Transverse colon (tissue), 4 donors: ENCODE data around the gene SVIL. TPM values are rescaled to one million over a fixed set of nuclear protein-coding genes. Genes with fewer than 3 reads are reported as not detected.

Experiments
- DNase-seq: peaks from one replicate; pipeline ENCODE4 v3.0.0-alpha.2; 2019
- H3K27ac ChIP-seq, 4 donors: fragments of 200-600 bp; sonication (generic); 2 replicates each; pipeline ENCODE4 v1.5.1; 2016 to 2018; ENCODE audit warnings: inconsistent platforms in 4 of 4
- H3K27me3 ChIP-seq: fragments of 200-600 bp; sonication (generic); 2 replicates; pipeline ENCODE4 v1.5.1; 2017; ENCODE audit warnings: inconsistent platforms
- H3K36me3 ChIP-seq, 4 donors: fragments of 200-600 bp; sonication (generic); 2 replicates each; pipeline ENCODE4 v1.5.1; 2017 to 2019; ENCODE audit warnings: inconsistent platforms in 4 of 4
- H3K4me1 ChIP-seq, 4 donors: fragments of 200-600 bp; sonication (generic); 2 replicates each; pipeline ENCODE4 v1.5.1; 2017 to 2020; ENCODE audit warnings: inconsistent platforms in 4 of 4
- H3K4me3 ChIP-seq, 4 donors: fragments of 200-600 bp; sonication (generic); 1 replicate in 1 of 4; 2 replicates in 3 of 4; pipeline versions ENCODE4 v1.5.1 to v1.6.1; 2017 to 2019; ENCODE audit warnings: inconsistent platforms in 4 of 4
- H3K9me3 ChIP-seq, 2 donors: fragments of 200-600 bp; sonication (generic); 2 replicates each; pipeline ENCODE4 v1.5.1; 2017 to 2019; ENCODE audit warnings: inconsistent platforms in 2 of 2
- EP300 ChIP-seq: sonication (generic); formaldehyde crosslinking; IDR thresholded peaks from one replicate; pipeline ENCODE4 v1.6.1; 2017; ENCODE audit warnings: antibody characterized with exemption, low read depth
- POLR2A ChIP-seq: fragments of 450-650 bp; IDR thresholded peaks from one replicate; pipeline ENCODE4 v1.6.1; 2016; ENCODE audit warnings: antibody characterized with exemption, mild to moderate bottlenecking, moderate library complexity
- POLR2AphosphoS5 ChIP-seq, 3 donors: sonication (generic); formaldehyde crosslinking; IDR thresholded peaks; one replicate each; pipeline ENCODE4 v1.6.1; 2016; ENCODE audit warnings: antibody characterized with exemption in 3 of 3
- WGBS, 2 donors: methylation state at CpG; one replicate each; pipeline ENCODE4 v1.1.5; 2018; ENCODE audit warnings: low coverage in 1 of 2; 5-methylcytosine and 5-hydroxymethylcytosine counted together
- in situ Hi-C, 4 donors: fragments of 200-750 bp; cut with MboI; loops; one replicate each; pipeline versions ENCODE4 v1.15.0 to v1.15.1; 2017; ENCODE audit warnings: low sequenced_read_pairs in 3 of 4, low pct_ligation_motif_present in 1 of 4, low pct_unique_long_range_greater_than_20kb in 1 of 4
- intact Hi-C: fragments of 100-400 bp; cut with DNase I; formaldehyde crosslinking; loops from one replicate; pipeline ENCODE4 v1.15.1; 2023; ENCODE audit warnings: low total_unique reads
- total RNA-seq, 4 donors: library from RNA; depleted of rRNA; stranded (reverse); fragments of >200 nt; gene quantifications; one replicate each; pipeline ENCODE4 v1.1.0, GENCODE V29; 2016
- TF ChIP-seq, protein P1 (sequence below), 5 experiments: fragments of 200-600 bp in 3 of 5; fragments of 450-650 bp in 2 of 5; sonication (generic) in 3 of 5; IDR thresholded peaks; 1 replicate in 2 of 5; 2 replicates in 3 of 5; pipeline ENCODE4 v1.5.1; 2016 to 2017; ENCODE audit warnings: antibody characterized with exemption in 5 of 5, inconsistent platforms in 3 of 5, mild to moderate bottlenecking in 2 of 5, moderate library complexity in 1 of 5

The SVIL gene
- total RNA-seq, 4 donors from 2014 or later: 146 to 192 (median 156) TPM

DNA sequence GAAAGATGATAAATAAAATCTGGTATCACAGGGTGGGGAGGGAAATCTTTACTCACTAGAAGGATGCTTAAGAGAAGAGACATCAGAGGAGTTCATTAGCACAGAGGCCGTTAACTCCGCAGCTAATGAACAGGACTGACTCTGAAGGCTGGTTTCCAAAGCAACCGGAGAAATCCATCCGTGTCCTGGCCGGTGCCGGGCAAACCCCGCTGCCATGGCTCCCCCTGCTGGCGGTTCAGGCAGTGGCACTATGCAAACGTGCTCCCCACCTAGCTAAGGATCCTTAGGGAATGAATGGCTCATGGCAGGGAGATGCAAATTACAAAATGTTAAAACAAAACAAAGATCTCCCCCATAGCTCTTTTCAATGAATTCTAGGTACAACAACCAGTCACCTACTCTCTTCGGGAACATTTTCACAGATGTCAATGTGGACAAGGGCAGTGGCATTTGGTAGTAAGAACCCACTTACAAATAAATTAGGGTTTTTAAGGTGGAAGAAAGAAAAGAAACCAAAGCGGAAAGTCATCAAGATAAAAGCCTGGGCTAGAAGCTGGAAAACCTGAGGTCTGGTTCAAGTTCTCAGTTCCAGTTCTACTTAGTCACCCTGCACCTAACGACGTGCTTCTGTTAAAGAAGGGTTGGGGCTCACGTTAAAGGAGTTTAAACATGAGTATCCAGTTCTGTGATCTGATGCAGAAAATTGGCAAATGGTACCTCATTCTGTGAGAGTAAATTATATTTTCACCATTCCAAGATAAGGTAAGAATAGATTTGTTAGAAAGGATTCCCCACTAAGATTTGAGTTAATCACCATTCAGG lies 138.2 kb downstream of the SVIL start:
- intact Hi-C loops: no loop called here

DNA sequence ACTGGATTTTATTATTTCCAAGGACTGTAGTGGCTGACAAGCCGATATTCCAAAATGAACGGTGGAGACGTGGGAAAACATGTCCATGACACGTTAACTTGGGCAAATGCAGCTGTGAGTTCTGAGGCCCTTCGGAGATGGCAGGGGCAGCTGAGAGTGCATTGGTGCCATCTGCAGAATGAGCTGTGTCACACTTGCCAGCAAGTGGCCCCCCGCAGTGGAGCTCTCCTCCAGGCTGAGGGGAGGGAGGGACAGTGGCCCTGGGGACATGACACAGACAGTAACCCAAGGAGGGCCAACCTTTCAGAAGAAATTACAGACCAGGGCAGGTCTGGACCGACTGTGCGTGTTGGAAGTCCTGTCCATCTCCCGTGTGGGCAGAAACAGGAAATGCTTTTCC lies 139.4 kb downstream of the SVIL start:
- Histone ChIP-seq H3K4me1 (no peaks in the 10 kb centered on the region), H3K9me3 (no peaks in the 10 kb centered on the region), H3K36me3 (peaks cover 0 to 47% (median 18%) of the 10 kb centered on the region in 4 donors), H3K27ac (no peak overlapping the region), H3K4me3 (no peak overlapping the region), H3K27me3 (no peaks in the 10 kb centered on the region)
- WGBS, 2 donors: 30 to 85% methylated on average over 2 to 9 of the region's 9 CpGs
- TF ChIP-seq, protein P1, sequence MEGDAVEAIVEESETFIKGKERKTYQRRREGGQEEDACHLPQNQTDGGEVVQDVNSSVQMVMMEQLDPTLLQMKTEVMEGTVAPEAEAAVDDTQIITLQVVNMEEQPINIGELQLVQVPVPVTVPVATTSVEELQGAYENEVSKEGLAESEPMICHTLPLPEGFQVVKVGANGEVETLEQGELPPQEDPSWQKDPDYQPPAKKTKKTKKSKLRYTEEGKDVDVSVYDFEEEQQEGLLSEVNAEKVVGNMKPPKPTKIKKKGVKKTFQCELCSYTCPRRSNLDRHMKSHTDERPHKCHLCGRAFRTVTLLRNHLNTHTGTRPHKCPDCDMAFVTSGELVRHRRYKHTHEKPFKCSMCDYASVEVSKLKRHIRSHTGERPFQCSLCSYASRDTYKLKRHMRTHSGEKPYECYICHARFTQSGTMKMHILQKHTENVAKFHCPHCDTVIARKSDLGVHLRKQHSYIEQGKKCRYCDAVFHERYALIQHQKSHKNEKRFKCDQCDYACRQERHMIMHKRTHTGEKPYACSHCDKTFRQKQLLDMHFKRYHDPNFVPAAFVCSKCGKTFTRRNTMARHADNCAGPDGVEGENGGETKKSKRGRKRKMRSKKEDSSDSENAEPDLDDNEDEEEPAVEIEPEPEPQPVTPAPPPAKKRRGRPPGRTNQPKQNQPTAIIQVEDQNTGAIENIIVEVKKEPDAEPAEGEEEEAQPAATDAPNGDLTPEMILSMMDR (IDR thresholded peaks at IDR 0.05): no peak
- TF ChIP-seq POLR2AphosphoS5 (IDR thresholded peaks at IDR 0.05) (no peak), EP300 (no peak), POLR2A (no peak)
- in situ Hi-C loops: no loop called here
- intact Hi-C loops: no loop called here
- DNase-seq: no peak

More for the DNA sequence above, 138.2 kb downstream of the SVIL start:
- DNase-seq: peak; percentile 76
- WGBS, 2 donors: 31 to 58% methylated on average over 7 to 14 of the region's 14 CpGs
- Histone ChIP-seq H3K36me3 (peaks cover 0 to 43% (median 14%) of the 10 kb centered on the region in 4 donors), H3K4me1 (no peaks in the 10 kb centered on the region), H3K27ac (no peak overlapping the region), H3K27me3 (no peaks in the 10 kb centered on the region), H3K9me3 (no peaks in the 10 kb centered on the region), H3K4me3 (no peak overlapping the region)
- in situ Hi-C loops: no loop called here
- TF ChIP-seq, protein P1 (IDR thresholded peaks at IDR 0.05): peak; percentile 78 to 93 (median 90)
- TF ChIP-seq POLR2A: no peak
- TF ChIP-seq POLR2AphosphoS5 (IDR thresholded peaks at IDR 0.05): peak in 1 of 3 donors; percentile 14
- TF ChIP-seq EP300: no peak

DNA sequence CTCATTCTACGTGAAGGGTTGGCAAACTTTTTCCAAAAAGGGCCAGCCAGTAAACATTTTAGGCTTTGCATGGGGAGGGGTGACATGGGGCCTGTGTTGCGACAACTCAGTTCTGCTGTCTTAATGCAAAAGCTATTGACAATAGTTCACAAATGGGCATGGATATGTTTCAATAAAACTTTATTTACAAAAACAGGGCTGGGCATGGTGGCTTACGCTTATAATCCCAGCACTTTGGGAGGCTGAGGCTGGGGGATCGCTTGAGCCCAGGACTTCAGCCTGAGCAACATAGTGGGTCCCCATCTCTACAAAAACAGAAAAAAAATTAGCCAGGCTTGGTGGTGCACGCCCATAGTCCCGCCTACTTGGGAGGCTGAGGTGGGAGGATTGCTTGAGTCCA lies 141.1 kb downstream of the SVIL start:
- no peaks in the 10 kb centered on the region for H3K27me3 ChIP-seq
- H3K27ac ChIP-seq: no peak overlapping the region
- 93 to 97% methylated on average over 5 to 6 of the region's 6 CpGs for WGBS, 2 donors
- H3K9me3 ChIP-seq: no peaks in the 10 kb centered on the region
- peaks cover 0 to 52% (median 23%) of the 10 kb centered on the region in 4 donors for H3K36me3 ChIP-seq
- in situ Hi-C loops: no loop called here
- no peak for TF ChIP-seq EP300
- no peak for TF ChIP-seq POLR2A
- TF ChIP-seq, protein P1 (IDR thresholded peaks at IDR 0.05): no peak
- TF ChIP-seq POLR2AphosphoS5 (IDR thresholded peaks at IDR 0.05): no peak
- no peak overlapping the region for H3K4me3 ChIP-seq
- no peaks in the 10 kb centered on the region for H3K4me1 ChIP-seq
- intact Hi-C loops: no loop called here
- no peak for DNase-seq

DNA sequence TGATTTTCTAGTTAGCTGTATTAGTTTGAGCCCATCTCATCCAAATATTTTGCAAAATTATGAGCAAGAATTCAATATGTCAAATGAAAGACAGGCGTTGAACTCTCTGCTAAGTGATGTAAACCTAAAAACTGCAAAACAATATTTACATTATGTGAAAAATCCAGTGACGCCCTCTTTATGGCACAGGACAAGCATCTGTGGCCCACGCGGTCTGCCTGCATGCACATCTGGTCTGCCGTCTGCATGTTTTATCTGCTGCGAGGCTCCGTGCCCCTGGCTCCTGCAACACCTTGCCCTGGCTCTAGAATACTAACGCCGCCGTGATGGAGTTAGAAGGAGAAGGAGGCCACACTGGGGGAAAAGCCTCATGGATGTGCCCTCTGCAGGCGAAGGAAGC lies 142.0 kb downstream of the SVIL start:
- Histone ChIP-seq H3K4me3 (no peak overlapping the region), H3K9me3 (no peaks in the 10 kb centered on the region), H3K27ac (no peak overlapping the region), H3K27me3 (no peaks in the 10 kb centered on the region), H3K4me1 (no peaks in the 10 kb centered on the region), H3K36me3 (peaks cover 0 to 56% (median 23%) of the 10 kb centered on the region in 4 donors)
- 94% methylated on average over 7 to 11 of the region's 11 CpGs for WGBS, 2 donors
- in situ Hi-C loops: no loop called here
- TF ChIP-seq POLR2A (no peak), EP300 (no peak), POLR2AphosphoS5 (IDR thresholded peaks at IDR 0.05) (no peak)
- TF ChIP-seq, protein P1 (IDR thresholded peaks at IDR 0.05): no peak
- DNase-seq: no peak
- intact Hi-C loops: no loop called here
